Vagina (tissue), 2 donors: ENCODE measurements around the gene DUSP15.

Source experiments
- POLR2A ChIP-seq, 2 donors: fragments of 450-650 bp; IDR thresholded peaks; one replicate each; pipeline ENCODE4 v1.6.1; 2017; ENCODE audit warnings: antibody characterized with exemption in 2 of 2, mild to moderate bottlenecking in 2 of 2, moderate library complexity in 2 of 2
- TF ChIP-seq, protein P1 (sequence below), 3 experiments: fragments of 450-650 bp in 2 of 3; fragments of 200-600 bp in 1 of 3; sonication (generic) in 1 of 3; IDR thresholded peaks; one replicate each; pipeline ENCODE4 v1.5.1; 2017 to 2019; ENCODE audit warnings: antibody characterized with exemption in 3 of 3, mild to moderate bottlenecking in 2 of 3, moderate library complexity in 2 of 3

DNA sequence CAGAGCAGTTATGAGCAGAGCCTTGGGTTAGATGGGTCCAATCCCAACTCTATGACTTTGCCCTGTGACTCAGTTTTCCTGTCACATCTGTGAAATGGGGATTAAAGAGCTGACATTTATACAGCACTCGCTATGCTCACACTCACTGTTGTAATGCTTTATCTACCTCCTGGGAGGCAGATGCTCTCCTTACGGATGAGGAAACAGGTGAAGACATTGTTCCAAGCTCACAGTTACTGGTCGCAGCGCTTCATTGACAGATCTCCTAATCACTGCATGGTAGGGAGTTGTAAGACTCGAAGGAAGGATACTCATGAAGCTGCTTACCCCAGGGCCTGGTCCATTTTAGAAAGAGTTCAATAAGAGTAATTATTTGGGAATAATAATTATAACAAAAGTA is 54.1 kb downstream of the DUSP15 start:
- TF ChIP-seq, protein P1, sequence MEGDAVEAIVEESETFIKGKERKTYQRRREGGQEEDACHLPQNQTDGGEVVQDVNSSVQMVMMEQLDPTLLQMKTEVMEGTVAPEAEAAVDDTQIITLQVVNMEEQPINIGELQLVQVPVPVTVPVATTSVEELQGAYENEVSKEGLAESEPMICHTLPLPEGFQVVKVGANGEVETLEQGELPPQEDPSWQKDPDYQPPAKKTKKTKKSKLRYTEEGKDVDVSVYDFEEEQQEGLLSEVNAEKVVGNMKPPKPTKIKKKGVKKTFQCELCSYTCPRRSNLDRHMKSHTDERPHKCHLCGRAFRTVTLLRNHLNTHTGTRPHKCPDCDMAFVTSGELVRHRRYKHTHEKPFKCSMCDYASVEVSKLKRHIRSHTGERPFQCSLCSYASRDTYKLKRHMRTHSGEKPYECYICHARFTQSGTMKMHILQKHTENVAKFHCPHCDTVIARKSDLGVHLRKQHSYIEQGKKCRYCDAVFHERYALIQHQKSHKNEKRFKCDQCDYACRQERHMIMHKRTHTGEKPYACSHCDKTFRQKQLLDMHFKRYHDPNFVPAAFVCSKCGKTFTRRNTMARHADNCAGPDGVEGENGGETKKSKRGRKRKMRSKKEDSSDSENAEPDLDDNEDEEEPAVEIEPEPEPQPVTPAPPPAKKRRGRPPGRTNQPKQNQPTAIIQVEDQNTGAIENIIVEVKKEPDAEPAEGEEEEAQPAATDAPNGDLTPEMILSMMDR (IDR thresholded peaks at IDR 0.05), result no peak
- TF ChIP-seq POLR2A (IDR thresholded peaks at IDR 0.05), result no peak
